ENCODE results near the gene ANKRD18B.
"Not testable (repeated sequence)": the region's sequence is repeated elsewhere in the genome, so short reads cannot be mapped to it uniquely, and the experiment has no call there.

Gene ANKRD18B

GRCh38 chr9:33523397-33524305 is at the start of gene ANKRD18B:
Gene ANKRD18B (plus strand): TSS chr9:33524251. CDS start chr9:33524490, 239 bp downstream.
- not testable (repeated sequence) for DNase-seq

GRCh38 chr9:33475357-33475756 is 48.7 kb upstream of the ANKRD18B start:
- DNase-seq = no peak

- DNase-seq = no peak
Observed at GRCh38 chr9:33476503-33476902, 47.5 kb upstream of the ANKRD18B start.

- DNase-seq = no peak
Observed at GRCh38 chr9:33480106-33480505, 43.9 kb upstream of the ANKRD18B start.

DNA sequence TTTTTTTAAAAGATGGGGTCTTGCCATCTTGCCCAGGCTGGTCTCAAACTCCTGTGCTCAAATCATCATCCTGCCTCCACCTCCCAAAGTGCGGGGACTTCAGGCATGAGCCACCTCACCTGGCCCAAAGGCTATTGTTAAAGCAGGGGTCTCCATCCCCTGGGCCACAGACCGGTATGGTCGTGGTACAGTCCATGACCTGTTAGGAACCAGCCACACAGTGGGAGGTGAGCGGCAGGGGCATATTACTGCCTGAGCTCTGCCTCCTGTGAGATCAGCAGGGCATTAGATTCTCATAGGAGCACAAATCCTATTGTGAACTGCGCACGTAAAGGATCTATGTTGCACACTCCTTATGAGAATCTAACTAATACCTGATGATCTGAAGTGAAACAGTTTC is 43.1 kb upstream of the ANKRD18B start:
- no peak for DNase-seq

- DNase-seq = not testable (repeated sequence)
Observed at GRCh38 chr9:33485312-33485711, 38.7 kb upstream of the ANKRD18B start.

DNA sequence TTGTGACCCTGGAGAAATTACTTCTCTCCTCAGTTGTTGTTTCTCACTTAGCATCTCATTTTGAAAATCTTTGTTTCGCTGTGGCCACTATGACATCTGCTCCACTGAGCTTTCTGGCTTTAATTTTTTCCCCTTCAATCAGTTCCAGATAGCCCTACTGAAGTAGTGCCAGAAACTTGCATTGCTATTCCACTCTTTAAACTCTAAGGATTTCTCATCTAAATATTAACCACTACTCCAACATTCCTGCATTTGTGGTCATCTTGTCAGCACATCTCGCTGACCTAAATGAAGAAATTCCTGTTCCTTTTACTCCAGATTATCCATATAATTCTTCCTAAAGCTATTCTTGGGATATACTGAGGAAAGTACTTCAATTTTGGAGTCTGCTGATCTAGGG is 35.0 kb upstream of the ANKRD18B start:
- DNase-seq = no peak

- DNase-seq = not testable (repeated sequence)
Observed at GRCh38 chr9:33493819-33494218, 30.2 kb upstream of the ANKRD18B start.

DNA sequence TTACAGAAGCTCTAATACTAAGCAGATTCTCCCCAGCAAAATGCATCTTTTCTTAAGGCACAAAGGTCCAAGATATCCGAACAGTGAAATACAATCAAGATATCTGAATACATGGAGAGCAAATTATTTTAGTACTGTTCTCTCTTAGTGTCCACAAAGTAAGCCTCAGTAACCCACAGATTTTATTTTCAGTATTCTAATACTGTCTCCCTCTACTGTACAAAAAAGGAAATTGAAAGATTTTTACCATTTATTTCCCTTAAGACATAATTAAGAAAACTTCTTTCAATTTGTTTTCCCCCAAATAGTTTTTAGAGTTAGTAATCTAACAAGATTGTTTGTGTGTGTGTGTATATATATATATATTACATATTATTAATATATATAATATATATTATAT is 25.7 kb upstream of the ANKRD18B start:
- DNase-seq = no peak

- DNase-seq = no peak
Observed at GRCh38 chr9:33506626-33507370, 17.3 kb upstream of the ANKRD18B start.

DNA sequence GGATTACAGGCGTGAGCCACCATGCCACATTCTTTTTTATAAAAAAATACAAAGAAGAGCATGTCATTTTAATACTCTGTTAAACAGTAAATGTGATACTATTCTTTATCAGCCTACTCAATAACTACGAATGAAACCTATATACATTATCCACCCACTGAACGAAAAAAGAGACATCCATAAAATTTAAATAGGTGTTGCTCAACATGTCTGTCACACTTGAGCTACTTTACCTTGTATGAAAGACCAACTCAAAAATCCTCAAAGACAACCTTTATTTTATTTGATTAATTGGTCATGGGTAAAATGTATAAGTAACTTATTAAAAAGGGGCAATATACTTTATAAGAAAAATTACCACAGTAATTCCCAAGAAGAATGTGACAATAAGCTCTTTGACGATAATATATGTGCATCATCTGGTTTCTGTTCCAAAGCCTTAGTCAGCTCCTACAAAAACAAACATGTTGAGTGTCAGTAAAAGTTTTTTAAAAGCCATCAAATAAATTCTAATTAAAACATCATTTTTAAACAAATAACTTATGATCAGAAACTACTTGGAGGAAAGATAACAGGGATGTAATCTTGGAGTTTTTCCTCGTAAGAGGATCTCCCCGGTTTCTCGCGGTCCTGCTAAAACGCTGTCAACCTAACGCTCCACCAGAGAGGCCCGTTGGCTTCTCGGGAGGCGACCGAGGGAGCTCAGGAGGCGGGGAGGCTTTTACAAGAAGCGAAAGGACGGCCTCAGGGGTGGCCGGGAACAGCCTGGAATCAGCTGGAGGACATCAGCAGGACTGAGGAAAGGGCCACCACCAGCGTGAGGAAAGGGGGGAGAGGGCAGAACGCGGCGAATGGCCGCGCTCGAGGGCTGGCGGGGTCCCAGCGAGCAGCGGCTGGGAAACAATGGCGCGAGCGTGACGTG is 13.5 kb upstream of the ANKRD18B start:
- DNase-seq = no peak

DNA sequence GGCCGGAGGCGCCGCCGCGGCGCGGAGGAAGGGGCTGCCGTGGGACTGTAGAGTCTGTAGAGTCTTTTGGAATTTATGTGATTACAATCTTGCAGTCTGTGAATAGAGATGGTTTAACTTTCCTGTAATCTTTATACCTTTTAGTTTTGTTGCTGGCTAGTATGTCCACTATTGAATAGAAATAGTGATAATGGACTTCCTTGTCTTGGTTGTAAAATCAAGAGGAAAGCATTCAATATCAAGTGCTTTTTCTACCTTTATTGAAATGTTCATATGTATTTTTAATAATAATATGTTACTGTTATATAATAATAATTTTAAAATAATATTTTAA is 12.9 kb upstream of the ANKRD18B start:
- DNase-seq = not testable (repeated sequence)

DNA sequence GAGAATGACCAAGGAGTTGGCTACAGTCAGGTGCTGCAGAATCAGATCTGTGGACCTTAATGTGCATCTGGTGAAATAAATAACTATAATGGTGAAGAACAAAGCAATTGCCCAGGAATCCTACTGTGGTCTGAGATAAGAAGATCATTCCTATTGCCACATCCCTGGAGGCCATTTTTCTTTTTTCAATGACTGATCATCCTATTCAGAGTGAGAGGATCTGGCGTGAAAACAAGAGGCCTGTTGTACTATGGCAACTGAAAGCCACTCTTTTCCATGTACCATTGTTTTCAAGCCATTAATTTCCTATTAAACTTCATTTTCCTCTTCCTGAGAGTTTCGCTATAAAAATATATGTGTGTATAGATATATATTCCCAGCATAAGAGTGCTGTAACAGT is 11.5 kb upstream of the ANKRD18B start:
- DNase-seq = not testable (repeated sequence)

DNA sequence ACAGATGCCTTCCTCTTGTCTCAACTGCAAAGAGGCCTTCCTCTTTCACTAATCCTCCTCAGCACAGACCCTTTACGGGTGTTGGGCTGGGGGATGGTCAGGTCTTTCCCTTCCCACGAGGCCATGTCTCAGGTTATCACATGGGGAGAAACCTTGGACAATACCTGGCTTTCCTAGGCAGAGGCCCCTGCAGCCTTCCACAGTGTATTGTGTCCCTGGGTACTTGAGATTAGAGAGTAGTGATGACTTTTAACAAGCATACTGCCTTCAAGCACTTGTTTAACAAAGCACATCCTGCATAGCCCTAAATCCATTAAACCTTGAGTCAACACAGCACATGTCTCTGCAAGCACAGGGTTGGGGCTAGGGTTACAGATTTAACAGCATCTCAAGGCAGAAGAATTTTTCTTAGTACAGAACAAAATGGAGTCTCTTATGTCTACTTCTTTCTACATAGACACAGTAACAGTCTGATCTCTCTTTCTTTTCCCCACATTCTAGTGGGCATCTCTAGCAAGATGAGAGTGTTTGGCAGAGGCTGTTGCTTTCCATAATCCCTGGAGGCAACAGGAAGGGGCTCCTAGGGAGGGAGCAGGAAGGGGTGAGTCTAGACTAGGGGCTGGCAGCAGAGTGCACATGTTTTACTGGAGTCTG is 8.6 kb upstream of the ANKRD18B start:
- DNase-seq = not testable (repeated sequence)

GRCh38 chr9:33516397-33516796 is 7.7 kb upstream of the ANKRD18B start:
- DNase-seq = not testable (repeated sequence)

DNA sequence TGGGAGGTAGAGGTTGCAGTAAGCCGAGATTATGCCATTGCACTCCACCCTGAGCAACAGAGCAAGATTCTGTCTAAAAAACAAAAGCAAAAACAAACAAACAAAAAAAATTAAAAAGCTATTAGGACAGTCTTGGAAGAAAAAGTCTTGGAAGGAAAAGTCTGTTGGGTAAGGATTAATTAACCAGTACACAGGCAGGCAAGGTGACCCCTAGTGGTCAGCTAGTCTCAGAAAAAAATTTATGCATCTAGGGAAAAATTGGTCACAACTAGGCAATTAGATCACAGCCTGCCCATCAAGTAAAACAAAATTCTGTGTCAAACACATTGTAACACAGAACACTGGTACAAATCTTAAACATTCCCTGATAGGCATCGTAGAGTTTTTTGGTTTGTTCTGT is 6.7 kb upstream of the ANKRD18B start:
- DNase-seq = no peak

- not testable (repeated sequence) for DNase-seq
Observed at GRCh38 chr9:33517934-33518577, 6.0 kb upstream of the ANKRD18B start.

- DNase-seq = not testable (repeated sequence)
Observed at GRCh38 chr9:33521861-33522260, 2.2 kb upstream of the ANKRD18B start.

- no peak for DNase-seq
Observed at GRCh38 chr9:33524306-33524947, 376 bp downstream of the ANKRD18B start.

- DNase-seq = not testable (repeated sequence)
Observed at GRCh38 chr9:33528069-33528468, 4.0 kb downstream of the ANKRD18B start.

DNA sequence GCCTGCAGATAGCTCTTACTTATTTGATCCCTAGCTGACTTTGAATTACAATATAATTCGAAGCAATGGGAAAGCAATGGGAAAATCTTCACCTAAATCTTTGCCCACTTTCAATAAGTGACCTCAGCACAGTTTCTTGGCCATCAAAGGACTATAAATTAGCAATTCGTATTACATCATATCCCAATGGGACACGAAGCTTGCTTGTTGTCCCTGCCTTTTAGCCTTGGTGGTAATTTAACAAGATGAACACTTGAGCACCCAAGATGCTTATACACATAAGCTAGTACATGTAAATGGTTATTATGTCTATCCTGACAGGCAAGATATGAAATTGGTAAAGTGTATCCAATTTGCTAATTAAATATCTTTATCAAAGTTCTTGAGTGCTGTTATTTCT is 9.9 kb downstream of the ANKRD18B start:
- not testable (repeated sequence) for DNase-seq

Data from cortex of kidney (tissue), 1 donor.